Fibroblast of lung (primary cell): ENCODE data around the gene RNF150. TPM values are rescaled to one million over a fixed set of nuclear protein-coding genes. Genes with fewer than 3 reads are reported as not detected.

Experiments
- DNase-seq, 2 donors: peaks; one replicate each; pipeline versions ENCODE4 v3.0.0 to v3.0.0-alpha.2; 2010; ENCODE audit warnings: low read depth in 2 of 2
- H2AFZ ChIP-seq: 2 replicates; pipeline ENCODE4 v1.5.1; 2012; ENCODE audit warnings: low read length, control low read depth, inconsistent platforms
- H3K27ac ChIP-seq: 2 replicates; pipeline ENCODE4 v1.5.1; 2011; ENCODE audit warnings: low read length, control low read depth; ENCODE audit not compliant: insufficient read depth
- H3K27me3 ChIP-seq: 2 replicates; pipeline ENCODE4 v1.5.1; 2011; ENCODE audit warnings: mild to moderate bottlenecking, low read length; ENCODE audit not compliant: control insufficient read depth, insufficient read depth
- H3K36me3 ChIP-seq: 2 replicates; pipeline ENCODE4 v1.5.1; 2011; ENCODE audit warnings: low read length; ENCODE audit not compliant: control insufficient read depth, insufficient read depth
- H3K4me1 ChIP-seq: 2 replicates; pipeline ENCODE4 v1.5.1; 2011; ENCODE audit warnings: low read length; ENCODE audit not compliant: control insufficient read depth, insufficient read depth; ENCODE audit errors: extremely low read depth
- H3K4me2 ChIP-seq: 2 replicates; pipeline ENCODE4 v1.5.1; 2011; ENCODE audit warnings: low read length, control low read depth; ENCODE audit not compliant: insufficient read depth; ENCODE audit errors: extremely low read depth
- H3K4me3 ChIP-seq, 4 experiments: fragments of 200-600 bp in 1 of 4; sonication (generic) in 1 of 4; replicated peaks in 1 of 4; 2 replicates each; pipeline ENCODE4 v1.5.1; 2011 to 2016; ENCODE audit warnings: low read length in 4 of 4, low read depth in 3 of 4, mild to moderate bottlenecking in 3 of 4, control low read depth in 2 of 4, inconsistent platforms in 1 of 4, mixed read lengths in 1 of 4; ENCODE audit not compliant: insufficient read depth in 1 of 4; ENCODE audit errors: control extremely low read depth in 1 of 4
- H3K79me2 ChIP-seq: 2 replicates; pipeline ENCODE4 v1.5.1; 2012; ENCODE audit warnings: mild to moderate bottlenecking, low read length, inconsistent platforms; ENCODE audit not compliant: control insufficient read depth, insufficient read depth
- H3K9ac ChIP-seq: 2 replicates; pipeline ENCODE4 v1.5.1; 2011; ENCODE audit warnings: mild to moderate bottlenecking, low read length, control low read depth; ENCODE audit not compliant: insufficient read depth
- H3K9me3 ChIP-seq: 2 replicates; pipeline ENCODE4 v1.5.1; 2012; ENCODE audit warnings: low read depth, low read length; ENCODE audit not compliant: control insufficient read depth, insufficient read depth
- H4K20me1 ChIP-seq: 2 replicates; pipeline ENCODE4 v1.5.1; 2011; ENCODE audit warnings: low read length; ENCODE audit not compliant: control insufficient read depth, insufficient read depth; ENCODE audit errors: extremely low read depth
- CTCF ChIP-seq, 2 donors: IDR thresholded peaks in 1 of 2; conservative IDR thresholded peaks in 1 of 2; 1 replicate in 1 of 2; 2 replicates in 1 of 2; pipeline ENCODE4 v1.5.1; 2011 to 2012; ENCODE audit warnings: low read length in 2 of 2, control low read depth in 1 of 2, inconsistent platforms in 1 of 2, low read depth in 1 of 2, mild to moderate bottlenecking in 1 of 2
- EZH2 ChIP-seq: IDR thresholded peaks from 2 replicates; pipeline ENCODE4 v1.5.1; 2012; ENCODE audit warnings: low read length, control low read depth, mild to moderate bottlenecking; ENCODE audit errors: missing control alignments
- polyA plus RNA-seq, 2 donors: library from polyadenylated mRNA; depleted of rRNA in 1 of 2; stranded (reverse) in 1 of 2; unstranded in 1 of 2; fragments of >200 nt; gene quantifications; 2 replicates each; pipeline ENCODE4 v1.2.1, GENCODE V29; 2011 to 2012; ENCODE audit warnings: missing spikeins in 1 of 2
- total RNA-seq: library from RNA; depleted of rRNA; stranded (reverse); fragments of >200 nt; gene quantifications from 2 replicates; pipeline ENCODE4 v1.2.1, GENCODE V29; 2014

Gene RNF150
- total and polyA plus RNA-seq, 2 donors (not counting 1 experiment from before 2014, with no cell fraction given), result 0.66 to 5.6 TPM

GRCh38 chr4:141090473-141090872, 42.8 kb downstream of the RNF150 start:
- no peak overlapping the region for H3K27ac ChIP-seq
- no peaks in the 10 kb centered on the region for H3K27me3 ChIP-seq
- no peaks in the 10 kb centered on the region for H3K4me1 ChIP-seq
- H3K9ac ChIP-seq, result no peak overlapping the region
- no peak for DNase-seq
- H4K20me1 ChIP-seq, result no peaks in the 10 kb centered on the region
- no peaks in the 10 kb centered on the region for H3K36me3 ChIP-seq
- no peaks in the 10 kb centered on the region for H3K79me2 ChIP-seq
- H3K9me3 ChIP-seq, result no peaks in the 10 kb centered on the region
- no peak overlapping the region for H3K4me3 ChIP-seq
- no peak for TF ChIP-seq CTCF (conservative IDR thresholded peaks at IDR 0.05 in 1 of 2, IDR thresholded peaks at IDR 0.05 in 1 of 2; ENCODE audit: low read depth in 1 of 2, low read length in 2 of 2)
- TF ChIP-seq EZH2, result no peak
- H2AFZ ChIP-seq, result no peak overlapping the region
- no peak overlapping the region for H3K4me2 ChIP-seq

DNA sequence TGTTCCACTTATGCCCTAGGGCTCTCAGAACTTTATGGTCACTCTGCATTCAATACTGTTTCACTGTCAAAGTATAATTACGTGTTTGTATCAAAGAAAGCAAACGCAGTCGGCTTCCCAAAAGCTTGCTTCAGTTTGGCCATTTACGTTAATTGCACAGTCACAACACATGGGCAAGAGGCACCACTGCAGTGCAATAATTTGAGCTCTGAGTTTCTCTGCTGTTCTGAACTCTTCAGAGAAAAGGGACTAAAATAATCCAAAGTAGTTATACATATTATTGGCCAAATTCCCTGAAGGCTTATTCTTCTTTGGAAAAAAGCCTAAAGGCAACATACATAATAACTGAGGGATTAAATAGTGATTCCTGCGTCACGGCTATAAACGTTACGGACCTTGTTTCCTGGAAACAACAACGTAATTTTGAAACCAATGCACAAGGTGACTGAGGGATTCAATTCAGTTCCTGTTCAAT, 51.3 kb downstream of the RNF150 start:
- Histone ChIP-seq H3K4me3 (peak overlapping the region in 1 of 4 experiments; percentile 42), H3K9ac (no peak overlapping the region), H3K27me3 (no peaks in the 10 kb centered on the region), H3K4me1 (no peaks in the 10 kb centered on the region), H3K9me3 (no peaks in the 10 kb centered on the region), H3K4me2 (no peak overlapping the region), H3K27ac (no peak overlapping the region), H2AFZ (no peak overlapping the region), H4K20me1 (no peaks in the 10 kb centered on the region), H3K36me3 (no peaks in the 10 kb centered on the region), H3K79me2 (no peaks in the 10 kb centered on the region)
- TF ChIP-seq EZH2 (no peak), CTCF (conservative IDR thresholded peaks at IDR 0.05 in 1 of 2, IDR thresholded peaks at IDR 0.05 in 1 of 2; ENCODE audit: low read depth in 1 of 2, low read length in 2 of 2) (no peak)
- DNase-seq, result peak in 1 of 2 donors; percentile 34

- Histone ChIP-seq H3K4me2 (no peak overlapping the region), H3K27ac (no peak overlapping the region), H3K4me1 (no peaks in the 10 kb centered on the region), H3K79me2 (no peaks in the 10 kb centered on the region), H2AFZ (no peak overlapping the region), H4K20me1 (no peaks in the 10 kb centered on the region), H3K27me3 (no peaks in the 10 kb centered on the region), H3K4me3 (no peak overlapping the region), H3K9ac (no peak overlapping the region), H3K36me3 (no peaks in the 10 kb centered on the region), H3K9me3 (no peaks in the 10 kb centered on the region)
- TF ChIP-seq EZH2, result no peak
- TF ChIP-seq CTCF (conservative IDR thresholded peaks at IDR 0.05 in 1 of 2, IDR thresholded peaks at IDR 0.05 in 1 of 2; ENCODE audit: low read depth in 1 of 2, low read length in 2 of 2), result no peak
- DNase-seq, result no peak
Observed at GRCh38 chr4:141080668-141081067, 52.6 kb downstream of the RNF150 start.
